Loucy (cell line): Measurements from ENCODE around the gene HERC3.

Source experiments
- H2AFZ ChIP-seq: fragments of 200-600 bp; sonication (generic); 2 replicates; pipeline ENCODE4 v1.6.0; 2016; ENCODE audit warnings: antibody characterized with exemption, mild to moderate bottlenecking, low read length, moderate library complexity
- H3F3A ChIP-seq: fragments of 200-600 bp; 2 replicates; pipeline ENCODE4 v1.6.0; 2016; ENCODE audit warnings: antibody characterized with exemption, low read depth, mild to moderate bottlenecking
- H3K27me3 ChIP-seq: fragments of 200-600 bp; sonication (generic); 2 replicates; pipeline ENCODE4 v1.6.1; 2014; ENCODE audit warnings: low read length, mild to moderate bottlenecking; ENCODE audit not compliant: insufficient read depth, poor library complexity, severe bottlenecking
- H3K36me3 ChIP-seq: fragments of 200-600 bp; sonication (generic); 2 replicates; pipeline ENCODE4 v1.6.1; 2016; ENCODE audit warnings: low read length; ENCODE audit not compliant: insufficient read depth
- H3K4me1 ChIP-seq: fragments of 200-600 bp; sonication (generic); 2 replicates; pipeline ENCODE4 v1.5.1; 2014; ENCODE audit warnings: low read length, mild to moderate bottlenecking; ENCODE audit not compliant: insufficient read depth, poor library complexity, severe bottlenecking
- H3K4me2 ChIP-seq: fragments of 200-600 bp; sonication (generic); 2 replicates; pipeline ENCODE4 v1.6.0; 2014; ENCODE audit warnings: antibody characterized with exemption, low read length, low read depth, mild to moderate bottlenecking; ENCODE audit not compliant: poor library complexity, severe bottlenecking
- H3K4me3 ChIP-seq: fragments of 200-600 bp; sonication (generic); 2 replicates; pipeline ENCODE4 v1.5.1; 2014; ENCODE audit warnings: low read length, mild to moderate bottlenecking, mixed read lengths; ENCODE audit not compliant: poor library complexity, severe bottlenecking
- H3K79me2 ChIP-seq: fragments of 200-600 bp; sonication (generic); 2 replicates; pipeline ENCODE4 v1.6.1; 2014; ENCODE audit warnings: low read length; ENCODE audit not compliant: insufficient read depth
- H3K9ac ChIP-seq: fragments of 200-600 bp; sonication (generic); 2 replicates; pipeline ENCODE4 v1.6.0; 2014; ENCODE audit warnings: mild to moderate bottlenecking, low read depth, low read length, moderate library complexity; ENCODE audit not compliant: poor library complexity, severe bottlenecking
- H3K9me2 ChIP-seq: fragments of 200-600 bp; sonication (generic); replicated peaks from 2 replicates; pipeline ENCODE4 v1.6.1; 2016; ENCODE audit warnings: low read depth, low read length, mixed read lengths
- H3K9me3 ChIP-seq: fragments of 200-600 bp; sonication (generic); 2 replicates; pipeline ENCODE4 v1.6.1; 2014; ENCODE audit warnings: mild to moderate bottlenecking, antibody characterized with exemption, low read length, low read depth; ENCODE audit not compliant: insufficient read depth
- H4K20me1 ChIP-seq: fragments of 200-600 bp; sonication (generic); 2 replicates; pipeline ENCODE4 v1.6.0; 2014; ENCODE audit warnings: antibody characterized with exemption, low read length, mild to moderate bottlenecking; ENCODE audit not compliant: insufficient read depth, poor library complexity, severe bottlenecking
- CTCF ChIP-seq: fragments of 200-600 bp; sonication (generic); conservative IDR thresholded peaks from 2 replicates; pipeline ENCODE4 v1.5.1; 2014; ENCODE audit warnings: mild to moderate bottlenecking, antibody characterized with exemption, low read length
- EZH2phosphoT487 ChIP-seq: fragments of 200-600 bp; IDR thresholded peaks from 2 replicates; pipeline ENCODE4 v1.6.1; 2018; ENCODE audit warnings: antibody characterized with exemption, mild to moderate bottlenecking, moderate library complexity, borderline replicate concordance

The HERC3 gene

GRCh38 chr4:88722276-88722780 lies 130.0 kb downstream of the HERC3 start:
- no peak overlapping the region for H2AFZ ChIP-seq
- H3K79me2 ChIP-seq, result no peaks in the 10 kb centered on the region
- H3F3A ChIP-seq, result no peaks in the 10 kb centered on the region
- no peak overlapping the region for H3K4me3 ChIP-seq
- peaks cover 28% of the 10 kb centered on the region; the same call in 1 of the 2 replicates for H3K36me3 ChIP-seq
- H3K9me2 ChIP-seq, result no peaks in the 10 kb centered on the region
- H3K4me2 ChIP-seq, result no peak overlapping the region
- no peaks in the 10 kb centered on the region for H4K20me1 ChIP-seq
- H3K9ac ChIP-seq, result no peak overlapping the region
- TF ChIP-seq CTCF (no peak), EZH2phosphoT487 (no peak)
- H3K27me3 ChIP-seq, result no peaks in the 10 kb centered on the region
- peaks cover 7% of the 10 kb centered on the region; the same call in 1 of the 2 replicates for H3K9me3 ChIP-seq
- H3K4me1 ChIP-seq, result no peaks in the 10 kb centered on the region

GRCh38 chr4:88722828-88723227 lies 130.5 kb downstream of the HERC3 start:
- TF ChIP-seq EZH2phosphoT487, result no peak
- TF ChIP-seq CTCF, result no peak

GRCh38 chr4:88724406-88724805 lies 132.1 kb downstream of the HERC3 start:
- Histone ChIP-seq H3K9ac (no peak overlapping the region), H3K27me3 (no peaks in the 10 kb centered on the region), H3K4me1 (peaks cover 10% of the 10 kb centered on the region), H4K20me1 (no peaks in the 10 kb centered on the region), H2AFZ (no peak overlapping the region), H3F3A (no peaks in the 10 kb centered on the region), H3K4me3 (no peak overlapping the region), H3K9me3 (no peaks in the 10 kb centered on the region), H3K79me2 (no peaks in the 10 kb centered on the region), H3K4me2 (no peak overlapping the region), H3K9me2 (no peaks in the 10 kb centered on the region), H3K36me3 (peaks cover 30% of the 10 kb centered on the region; the same call in 1 of the 2 replicates)
- TF ChIP-seq CTCF (no peak), EZH2phosphoT487 (no peak)

More at GRCh38 chr4:88722828-88723227, 130.5 kb downstream of the HERC3 start:
- H3K27me3 ChIP-seq, result no peaks in the 10 kb centered on the region
- no peaks in the 10 kb centered on the region for H3K9me2 ChIP-seq
- H3K79me2 ChIP-seq, result no peaks in the 10 kb centered on the region
- H2AFZ ChIP-seq, result no peak overlapping the region
- H3K4me2 ChIP-seq, result no peak overlapping the region
- H4K20me1 ChIP-seq, result no peaks in the 10 kb centered on the region
- no peak overlapping the region for H3K4me3 ChIP-seq
- no peaks in the 10 kb centered on the region for H3K4me1 ChIP-seq
- no peaks in the 10 kb centered on the region for H3F3A ChIP-seq
- H3K9ac ChIP-seq, result no peak overlapping the region
- peaks cover 2% of the 10 kb centered on the region; the same call in 1 of the 2 replicates for H3K9me3 ChIP-seq
- H3K36me3 ChIP-seq, result peaks cover 29% of the 10 kb centered on the region; the same call in 1 of the 2 replicates
